Adipocyte (in vitro differentiated cells): ENCODE results near the gene CFLAR.
A peak's percentile ranks its signal among the peaks of the same experiment; 100 is the strongest.
"Not testable (repeated sequence)": the region's sequence is repeated elsewhere in the genome, so short reads cannot be mapped to it uniquely, and the experiment has no call there.

Experiments used
- DNase-seq: peaks from one replicate; pipeline ENCODE4 v3.0.0-alpha.2; 2015; ENCODE audit warnings: low read depth
- H3K27me3 ChIP-seq: replicated peaks from 2 replicates; pipeline ENCODE4 v1.7.0; 2013; ENCODE audit warnings: mild to moderate bottlenecking, low read length, moderate library complexity; ENCODE audit not compliant: control insufficient read depth, insufficient read depth
- H3K36me3 ChIP-seq: 2 replicates; pipeline ENCODE4 v1.7.0; 2013; ENCODE audit warnings: low read length, mild to moderate bottlenecking, moderate library complexity; ENCODE audit not compliant: control insufficient read depth, insufficient read depth, severe bottlenecking
- H3K4me1 ChIP-seq: 2 replicates; pipeline ENCODE4 v1.7.0; 2013; ENCODE audit warnings: mild to moderate bottlenecking, low read length, moderate library complexity; ENCODE audit not compliant: control insufficient read depth, insufficient read depth
- H3K4me3 ChIP-seq: 2 replicates; pipeline ENCODE4 v1.7.0; 2013; ENCODE audit warnings: mild to moderate bottlenecking, low read length, moderate library complexity
- H3K9ac ChIP-seq: 2 replicates; pipeline ENCODE4 v1.7.0; 2013; ENCODE audit warnings: mild to moderate bottlenecking, low read length, moderate library complexity
- H3K9me3 ChIP-seq: 2 replicates; pipeline ENCODE4 v1.7.0; 2013; ENCODE audit warnings: mild to moderate bottlenecking, low read length, moderate library complexity; ENCODE audit not compliant: control insufficient read depth

CFLAR gene

GRCh38 chr2:201107624-201108023, 8.3 kb upstream of the CFLAR start:
- no peaks in the 10 kb centered on the region for H3K9me3 ChIP-seq
- H3K9ac ChIP-seq, result no peak overlapping the region
- H3K4me3 ChIP-seq, result no peak overlapping the region

GRCh38 chr2:201108341-201108740, 7.6 kb upstream of the CFLAR start:
- Histone ChIP-seq H3K36me3 (no peaks in the 10 kb centered on the region), H3K9ac (no peak overlapping the region), H3K27me3 (no peaks in the 10 kb centered on the region), H3K9me3 (no peaks in the 10 kb centered on the region), H3K4me1 (peaks cover 13% of the 10 kb centered on the region), H3K4me3 (no peak overlapping the region)
- DNase-seq, result no peak

More at GRCh38 chr2:201107624-201108023, 8.3 kb upstream of the CFLAR start:
- Histone ChIP-seq H3K4me1 (peaks cover 12% of the 10 kb centered on the region), H3K27me3 (no peaks in the 10 kb centered on the region), H3K36me3 (no peaks in the 10 kb centered on the region)
- no peak for DNase-seq

DNA sequence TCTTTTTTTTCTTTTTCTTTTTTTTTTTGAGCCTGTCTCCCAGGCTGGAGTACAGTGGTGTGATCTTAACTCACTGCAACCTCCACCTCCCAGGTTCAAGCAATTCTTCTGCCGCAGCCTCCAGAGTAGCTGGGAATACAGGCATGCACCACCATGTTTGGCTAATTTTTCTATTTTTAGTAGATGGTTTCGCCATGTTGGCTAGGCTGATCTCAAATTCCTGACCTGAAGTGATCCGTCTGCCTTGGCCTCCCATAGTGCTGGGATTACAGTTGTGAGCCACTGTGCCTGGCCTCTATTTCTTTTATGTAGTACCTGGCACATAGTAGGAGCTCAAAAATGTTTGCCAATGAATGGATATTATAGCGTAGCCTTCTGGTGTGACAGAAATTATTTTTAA, 6.8 kb upstream of the CFLAR start:
- no peaks in the 10 kb centered on the region for H3K27me3 ChIP-seq
- H3K4me3 ChIP-seq, result no peak overlapping the region
- no peak overlapping the region for H3K9ac ChIP-seq
- H3K9me3 ChIP-seq, result no peaks in the 10 kb centered on the region
- H3K36me3 ChIP-seq, result no peaks in the 10 kb centered on the region
- no peak for DNase-seq
- H3K4me1 ChIP-seq, result peaks cover 14% of the 10 kb centered on the region

- H3K4me1 ChIP-seq, result peaks cover 22% of the 10 kb centered on the region
- no peaks in the 10 kb centered on the region for H3K36me3 ChIP-seq
- no peaks in the 10 kb centered on the region for H3K27me3 ChIP-seq
- H3K4me3 ChIP-seq, result no peak overlapping the region
- no peak for DNase-seq
- H3K9me3 ChIP-seq, result no peaks in the 10 kb centered on the region
- no peak overlapping the region for H3K9ac ChIP-seq
Measured at GRCh38 chr2:201110615-201111014, 5.3 kb upstream of the CFLAR start.

DNA sequence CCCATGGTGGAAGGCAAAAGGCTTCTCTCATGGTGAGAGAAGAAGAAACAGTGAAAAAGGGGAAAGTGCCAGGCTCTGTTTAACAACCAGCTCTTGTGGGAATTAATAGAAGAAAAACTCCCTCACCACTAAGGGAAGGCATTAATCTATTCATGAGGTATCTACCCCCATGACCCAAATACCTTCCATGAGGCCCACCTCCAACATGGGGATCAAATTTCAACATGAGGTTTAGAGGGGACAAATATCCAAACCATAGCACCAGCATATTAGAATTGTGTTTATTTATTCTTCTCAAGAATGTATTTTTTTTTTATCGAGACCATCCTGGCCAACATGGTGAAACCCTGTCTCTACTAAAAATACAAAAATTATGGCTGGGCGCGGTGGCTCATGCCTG, 4.9 kb upstream of the CFLAR start:
- DNase-seq, result no peak
- Histone ChIP-seq H3K9ac (no peak overlapping the region), H3K4me1 (peaks cover 22% of the 10 kb centered on the region), H3K4me3 (no peak overlapping the region), H3K9me3 (no peaks in the 10 kb centered on the region), H3K36me3 (no peaks in the 10 kb centered on the region), H3K27me3 (no peaks in the 10 kb centered on the region)

GRCh38 chr2:201114350-201114749, 1.6 kb upstream of the CFLAR start:
- peak overlapping the region; percentile 91 for H3K4me3 ChIP-seq
- peak overlapping the region; percentile 100 for H3K9ac ChIP-seq
- H3K9me3 ChIP-seq, result no peaks in the 10 kb centered on the region
- peaks cover 14% of the 10 kb centered on the region for H3K4me1 ChIP-seq
- no peaks in the 10 kb centered on the region for H3K27me3 ChIP-seq
- no peaks in the 10 kb centered on the region for H3K36me3 ChIP-seq
- no peak for DNase-seq

- H3K4me3 ChIP-seq, result peak overlapping the region; percentile 91
- no peaks in the 10 kb centered on the region for H3K36me3 ChIP-seq
- peak overlapping the region; percentile 100 for H3K9ac ChIP-seq
- H3K27me3 ChIP-seq, result no peaks in the 10 kb centered on the region
- DNase-seq, result no peak
- H3K4me1 ChIP-seq, result peaks cover 13% of the 10 kb centered on the region
- no peaks in the 10 kb centered on the region for H3K9me3 ChIP-seq
Measured at GRCh38 chr2:201114846-201115245, 1.1 kb upstream of the CFLAR start.

DNA sequence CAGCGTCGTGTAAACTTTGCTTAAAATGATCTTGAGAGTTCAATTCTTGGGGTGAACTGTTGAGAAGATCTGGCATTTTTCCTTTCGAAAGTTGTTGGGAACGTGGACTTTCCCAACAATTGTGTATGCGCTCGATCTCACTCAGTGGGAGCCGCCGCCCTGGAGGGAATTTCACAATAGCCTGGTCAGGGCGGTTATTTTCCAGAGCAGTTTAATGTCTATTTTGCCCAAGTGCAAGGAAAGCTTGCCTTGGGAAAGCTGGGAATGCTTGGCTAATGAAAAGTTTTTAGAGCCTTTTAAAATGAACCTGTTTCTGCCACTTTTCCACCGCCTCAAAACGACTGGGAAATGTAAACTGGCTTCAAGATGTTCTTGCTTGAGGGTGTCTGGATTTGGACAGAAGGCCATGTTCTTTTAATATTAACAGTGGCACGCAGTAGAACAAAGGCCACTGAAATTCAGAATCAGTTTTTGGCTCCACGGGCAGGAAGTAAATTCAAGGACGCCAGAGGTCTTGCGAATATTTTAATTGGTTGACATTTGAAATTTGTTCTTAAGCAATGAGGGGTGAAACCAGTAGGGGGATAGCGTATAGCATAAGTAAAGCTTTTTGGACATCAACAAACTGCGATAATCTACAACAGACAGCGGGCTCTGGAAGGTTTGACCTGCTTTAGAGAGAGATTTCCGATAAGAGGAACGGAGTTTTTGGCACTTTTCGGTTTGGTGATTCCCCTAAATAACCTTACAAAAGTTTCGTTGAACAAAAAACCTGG, 1.2 kb downstream of the CFLAR start:
- H3K4me3 ChIP-seq, result peak overlapping the region; percentile 91
- peaks cover 35% of the 10 kb centered on the region for H3K4me1 ChIP-seq
- DNase-seq, result peak; percentile 92
- H3K9me3 ChIP-seq, result no peaks in the 10 kb centered on the region
- no peaks in the 10 kb centered on the region for H3K27me3 ChIP-seq
- H3K36me3 ChIP-seq, result peaks cover 5% of the 10 kb centered on the region
- H3K9ac ChIP-seq, result peak overlapping the region; percentile 100

DNA sequence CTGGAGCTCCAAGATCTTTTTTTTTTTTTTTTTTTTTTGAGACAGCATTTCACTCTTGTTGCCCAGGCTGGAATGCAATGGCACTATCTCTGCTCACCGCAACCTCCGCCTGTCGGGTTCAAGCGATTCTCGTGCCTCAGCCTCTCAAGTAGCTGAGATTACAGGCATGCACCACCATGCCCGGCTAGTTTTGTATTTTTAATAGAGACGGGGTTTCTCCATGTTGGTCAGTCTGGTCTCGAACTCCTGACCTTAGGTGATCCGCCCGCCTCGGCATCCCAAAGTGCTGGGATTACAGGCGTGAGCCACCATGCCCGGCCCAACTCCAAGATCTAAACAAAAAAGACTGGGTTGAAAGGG, 1.8 kb downstream of the CFLAR start:
- not testable (repeated sequence) for DNase-seq, H3K27me3 ChIP-seq, H3K9me3 ChIP-seq, H3K36me3 ChIP-seq
- Histone ChIP-seq H3K9ac (peak overlapping the region; percentile 100), H3K4me1 (peaks cover 37% of the 10 kb centered on the region), H3K4me3 (peak overlapping the region; percentile 91)

GRCh38 chr2:201118121-201118960, 2.4 kb downstream of the CFLAR start:
- H3K36me3 ChIP-seq, result peaks cover 11% of the 10 kb centered on the region
- DNase-seq, result peak; percentile 91
- H3K4me3 ChIP-seq, result peak overlapping the region; percentile 91
- H3K9ac ChIP-seq, result peak overlapping the region; percentile 100
- H3K4me1 ChIP-seq, result peaks cover 43% of the 10 kb centered on the region
- no peaks in the 10 kb centered on the region for H3K9me3 ChIP-seq
- H3K27me3 ChIP-seq, result no peaks in the 10 kb centered on the region

DNA sequence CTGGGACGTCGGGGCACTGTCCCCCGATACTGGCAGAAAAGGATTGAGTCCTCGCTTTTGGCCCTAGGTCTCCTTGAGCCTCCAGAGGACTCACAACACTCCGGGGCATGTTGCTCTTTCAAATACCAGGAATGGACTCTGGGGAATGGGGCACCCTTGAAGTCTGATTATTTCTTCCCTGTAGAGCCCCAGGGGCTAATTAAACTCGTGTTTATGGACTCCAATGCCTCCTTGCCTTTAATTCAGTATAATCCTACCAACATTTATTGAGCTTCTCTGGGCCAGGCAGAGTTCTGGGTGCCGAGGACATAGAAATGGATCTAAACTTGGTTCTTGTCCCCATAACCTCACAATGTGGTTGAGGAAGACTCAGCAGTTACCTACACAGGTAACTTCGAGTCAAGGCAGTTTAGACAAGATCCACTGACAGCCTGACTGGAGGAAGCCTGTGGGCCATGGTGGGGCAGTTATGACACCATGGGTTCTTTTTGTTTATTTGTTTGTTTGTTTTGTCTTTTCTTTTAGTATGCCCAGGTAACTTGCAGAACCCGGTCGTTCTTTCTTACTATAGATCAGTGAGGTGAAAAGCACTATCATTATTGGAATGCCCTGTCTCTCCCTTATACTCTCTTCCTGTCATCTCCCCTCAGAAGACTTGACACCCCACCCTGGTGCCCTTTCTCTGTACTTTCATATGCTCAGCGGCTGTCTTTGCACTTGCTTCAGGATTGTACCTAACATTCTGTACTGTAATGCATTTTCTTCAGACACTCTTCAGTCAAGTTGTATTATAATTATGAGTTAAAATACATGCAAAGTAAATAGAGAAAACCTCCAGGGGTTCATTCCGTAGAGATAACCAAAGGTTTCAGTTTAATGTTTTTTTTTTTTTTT, 3.2 kb downstream of the CFLAR start:
- Histone ChIP-seq H3K4me1 (peaks cover 51% of the 10 kb centered on the region), H3K36me3 (peaks cover 16% of the 10 kb centered on the region), H3K9me3 (no peaks in the 10 kb centered on the region), H3K27me3 (no peaks in the 10 kb centered on the region), H3K4me3 (peak overlapping the region; percentile 91), H3K9ac (peak overlapping the region; percentile 100)
- peak; percentile 59 for DNase-seq
